ENCODE measurements around the gene CSHL1. TPM values are rescaled to one million over a fixed set of nuclear protein-coding genes. Genes with fewer than 3 reads are reported as not detected.
"Not testable (repeated sequence)": the region's sequence is repeated elsewhere in the genome, so short reads cannot be mapped to it uniquely, and the experiment has no call there.

CSHL1 gene
- total RNA-seq, 1 experiment from 2014 or later, result not detected

- not testable (repeated sequence) for H3K36me3 ChIP-seq (replicated peaks; ENCODE audit: control insufficient read depth, insufficient read depth, low read length); DNase-seq; H3K27me3 ChIP-seq (ENCODE audit: control insufficient read depth, insufficient read depth, low read length); H3K4me3 ChIP-seq (ENCODE audit: insufficient read depth, low read depth, low read length)
Observed at GRCh38 chr17:63896524-63897354, 14.3 kb downstream of the CSHL1 start, which contains the start of gene CSH1. CSH1 (minus strand) TSS chr17:63896574; CDS start chr17:63896511, 63 bp downstream.

- H3K36me3 ChIP-seq (replicated peaks; ENCODE audit: control insufficient read depth, insufficient read depth, low read length); H3K4me3 ChIP-seq (ENCODE audit: insufficient read depth, low read depth, low read length); DNase-seq; H3K27me3 ChIP-seq (ENCODE audit: control insufficient read depth, insufficient read depth, low read length): not testable (repeated sequence)
Observed at GRCh38 chr17:63894821-63895220, 16.2 kb downstream of the CSHL1 start.

- H3K36me3 ChIP-seq (replicated peaks; ENCODE audit: control insufficient read depth, insufficient read depth, low read length); H3K27me3 ChIP-seq (ENCODE audit: control insufficient read depth, insufficient read depth, low read length); DNase-seq; H3K4me3 ChIP-seq (ENCODE audit: insufficient read depth, low read depth, low read length): not testable (repeated sequence)
Observed at GRCh38 chr17:63894021-63894420, 17.0 kb downstream of the CSHL1 start.

GRCh38 chr17:63892316-63893037 is 18.6 kb downstream of the CSHL1 start:
- H3K4me3 ChIP-seq (ENCODE audit: insufficient read depth, low read depth, low read length); H3K27me3 ChIP-seq (ENCODE audit: control insufficient read depth, insufficient read depth, low read length); H3K36me3 ChIP-seq (replicated peaks; ENCODE audit: control insufficient read depth, insufficient read depth, low read length): not testable (repeated sequence)
- DNase-seq, result peak; percentile 46

GRCh38 chr17:63889026-63889848 is 21.8 kb downstream of the CSHL1 start:
- not testable (repeated sequence) for H3K4me3 ChIP-seq (ENCODE audit: insufficient read depth, low read depth, low read length); H3K36me3 ChIP-seq (replicated peaks; ENCODE audit: control insufficient read depth, insufficient read depth, low read length); H3K27me3 ChIP-seq (ENCODE audit: control insufficient read depth, insufficient read depth, low read length)
- DNase-seq, result peak; percentile 42

- not testable (repeated sequence) for H3K27me3 ChIP-seq (ENCODE audit: control insufficient read depth, insufficient read depth, low read length); H3K4me3 ChIP-seq (ENCODE audit: insufficient read depth, low read depth, low read length); DNase-seq; H3K36me3 ChIP-seq (replicated peaks; ENCODE audit: control insufficient read depth, insufficient read depth, low read length)
Observed at GRCh38 chr17:63885119-63885518, 25.9 kb downstream of the CSHL1 start.

- DNase-seq, result peak; percentile 19
- not testable (repeated sequence) for H3K27me3 ChIP-seq (ENCODE audit: control insufficient read depth, insufficient read depth, low read length); H3K36me3 ChIP-seq (replicated peaks; ENCODE audit: control insufficient read depth, insufficient read depth, low read length); H3K4me3 ChIP-seq (ENCODE audit: insufficient read depth, low read depth, low read length)
Observed at GRCh38 chr17:63882626-63883126, 28.4 kb downstream of the CSHL1 start.

- Histone ChIP-seq H3K27me3 (ENCODE audit: control insufficient read depth, insufficient read depth, low read length) (no peaks in the 10 kb centered on the region), H3K4me3 (ENCODE audit: insufficient read depth, low read depth, low read length) (no peak within 1 kb of the TSS)
- peak; percentile 91 for DNase-seq
Observed at GRCh38 chr17:63881935-63882601, 29.0 kb downstream of the CSHL1 start, which contains the start of gene GH2. GH2 (minus strand) TSS chr17:63881944; CDS start chr17:63881801, 143 bp downstream.

GRCh38 chr17:63881337-63881736 is 29.7 kb downstream of the CSHL1 start:
- DNase-seq, result peak; percentile 77
- H3K36me3 ChIP-seq (replicated peaks; ENCODE audit: control insufficient read depth, insufficient read depth, low read length); H3K27me3 ChIP-seq (ENCODE audit: control insufficient read depth, insufficient read depth, low read length); H3K4me3 ChIP-seq (ENCODE audit: insufficient read depth, low read depth, low read length): not testable (repeated sequence)

More at GRCh38 chr17:63881935-63882601, 29.0 kb downstream of the CSHL1 start, which contains the start of gene GH2:
- H3K36me3 ChIP-seq (replicated peaks; ENCODE audit: control insufficient read depth, insufficient read depth, low read length), result no peaks in the 10 kb centered on the region

GRCh38 chr17:63880706-63881105 is 30.4 kb downstream of the CSHL1 start:
- peak; percentile 35 for DNase-seq
- H3K36me3 ChIP-seq (replicated peaks; ENCODE audit: control insufficient read depth, insufficient read depth, low read length), result no peaks in the 10 kb centered on the region
- no peaks in the 10 kb centered on the region for H3K27me3 ChIP-seq (ENCODE audit: control insufficient read depth, insufficient read depth, low read length)
- no peak overlapping the region for H3K4me3 ChIP-seq (ENCODE audit: insufficient read depth, low read depth, low read length)

- not testable (repeated sequence) for H3K4me3 ChIP-seq (ENCODE audit: insufficient read depth, low read depth, low read length); H3K36me3 ChIP-seq (replicated peaks; ENCODE audit: control insufficient read depth, insufficient read depth, low read length); DNase-seq; H3K27me3 ChIP-seq (ENCODE audit: control insufficient read depth, insufficient read depth, low read length)
Observed at GRCh38 chr17:63878413-63878812, 32.6 kb downstream of the CSHL1 start.

GRCh38 chr17:63874693-63875092 is 36.4 kb downstream of the CSHL1 start:
- H3K27me3 ChIP-seq (ENCODE audit: control insufficient read depth, insufficient read depth, low read length); DNase-seq; H3K4me3 ChIP-seq (ENCODE audit: insufficient read depth, low read depth, low read length); H3K36me3 ChIP-seq (replicated peaks; ENCODE audit: control insufficient read depth, insufficient read depth, low read length): not testable (repeated sequence)

- not testable (repeated sequence) for H3K27me3 ChIP-seq (ENCODE audit: control insufficient read depth, insufficient read depth, low read length); DNase-seq; H3K36me3 ChIP-seq (replicated peaks; ENCODE audit: control insufficient read depth, insufficient read depth, low read length); H3K4me3 ChIP-seq (ENCODE audit: insufficient read depth, low read depth, low read length)
Observed at GRCh38 chr17:63874061-63874626, 36.9 kb downstream of the CSHL1 start.

Measured in H7 (cell line).